ENCODE results near the gene PLS1. TPM values are rescaled to one million over a fixed set of nuclear protein-coding genes. Genes with fewer than 3 reads are reported as not detected.

Gene PLS1
- total RNA-seq, 1 donor from 2014 or later, result 15.7 TPM

- no peak overlapping the region for H3K4me3 Mint-ChIP-seq (ENCODE audit: low read depth)
- H3K4me1 Mint-ChIP-seq (ENCODE audit: low read depth), result no peaks in the 10 kb centered on the region
- no peak for DNase-seq (ENCODE audit: low spot score, unreplicated experiment)
- H3K27me3 Mint-ChIP-seq, result no peaks in the 10 kb centered on the region
- TF ChIP-seq CTCF (IDR thresholded peaks at IDR 0.05; ENCODE audit: unreplicated experiment), result no peak
- no peak overlapping the region for H3K27ac Mint-ChIP-seq
- H3K9me3 Mint-ChIP-seq (ENCODE audit: low read depth), result no peaks in the 10 kb centered on the region
- H3K36me3 Mint-ChIP-seq (ENCODE audit: insufficient read depth), result peaks cover 1% of the 10 kb centered on the region
Measured at GRCh38 chr3:142638291-142638690, 42.1 kb downstream of the PLS1 start.

DNA sequence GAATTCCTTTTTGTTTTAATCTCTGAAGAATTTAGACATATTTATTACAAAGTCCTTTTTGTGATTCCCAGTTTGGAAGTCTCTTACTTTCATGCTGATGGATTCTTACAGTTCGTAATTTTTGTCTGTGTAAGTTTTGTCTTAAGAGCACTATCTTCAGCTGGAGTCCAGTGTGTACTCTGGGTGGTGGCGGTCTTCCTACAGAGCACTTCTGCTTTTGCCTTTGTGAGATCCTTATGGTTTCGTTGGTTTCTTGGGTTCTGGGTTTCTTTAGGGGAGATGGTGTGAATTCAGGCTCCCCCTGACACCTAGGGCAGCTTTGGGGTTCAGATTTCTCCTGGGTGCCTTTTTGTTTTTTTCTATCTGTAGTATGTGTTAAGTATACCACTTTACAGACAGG is 45.3 kb downstream of the PLS1 start:
- no peak for TF ChIP-seq CTCF (IDR thresholded peaks at IDR 0.05; ENCODE audit: unreplicated experiment)
- no peaks in the 10 kb centered on the region for H3K36me3 Mint-ChIP-seq (ENCODE audit: insufficient read depth)
- no peaks in the 10 kb centered on the region for H3K4me1 Mint-ChIP-seq (ENCODE audit: low read depth)
- DNase-seq (ENCODE audit: low spot score, unreplicated experiment), result no peak
- no peak overlapping the region for H3K4me3 Mint-ChIP-seq (ENCODE audit: low read depth)
- no peaks in the 10 kb centered on the region for H3K27me3 Mint-ChIP-seq
- no peak overlapping the region for H3K27ac Mint-ChIP-seq
- no peaks in the 10 kb centered on the region for H3K9me3 Mint-ChIP-seq (ENCODE audit: low read depth)

GRCh38 chr3:142642956-142643355 is 46.8 kb downstream of the PLS1 start:
- Mint-ChIP-seq H3K9me3 (ENCODE audit: low read depth) (no peaks in the 10 kb centered on the region), H3K27me3 (no peaks in the 10 kb centered on the region), H3K27ac (no peak overlapping the region), H3K4me1 (ENCODE audit: low read depth) (no peaks in the 10 kb centered on the region), H3K4me3 (ENCODE audit: low read depth) (no peak overlapping the region), H3K36me3 (ENCODE audit: insufficient read depth) (no peaks in the 10 kb centered on the region)
- TF ChIP-seq CTCF (IDR thresholded peaks at IDR 0.05; ENCODE audit: unreplicated experiment), result no peak
- no peak for DNase-seq (ENCODE audit: low spot score, unreplicated experiment)

DNA sequence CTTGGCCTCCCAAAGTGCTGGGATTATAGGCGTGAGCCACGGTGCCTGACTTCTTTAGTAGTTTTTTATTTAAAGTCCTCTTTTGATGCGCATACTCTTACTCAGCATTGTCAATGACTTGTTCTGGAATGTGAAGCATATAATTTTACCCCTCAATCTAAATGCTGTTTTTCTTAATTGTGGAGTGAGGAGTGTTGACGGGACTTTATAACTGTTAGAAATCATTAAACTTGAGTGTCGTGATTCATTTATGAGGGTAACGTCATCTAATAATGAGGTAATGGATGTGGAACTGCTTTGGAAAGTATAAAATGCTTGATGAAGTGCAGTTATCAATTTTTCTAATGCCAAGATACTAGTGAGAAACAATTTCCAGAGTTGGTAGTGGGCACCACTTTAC is 48.3 kb downstream of the PLS1 start:
- Mint-ChIP-seq H3K36me3 (ENCODE audit: insufficient read depth) (no peaks in the 10 kb centered on the region), H3K4me3 (ENCODE audit: low read depth) (no peak overlapping the region), H3K27me3 (no peaks in the 10 kb centered on the region), H3K27ac (no peak overlapping the region), H3K9me3 (ENCODE audit: low read depth) (no peaks in the 10 kb centered on the region), H3K4me1 (ENCODE audit: low read depth) (no peaks in the 10 kb centered on the region)
- TF ChIP-seq CTCF (IDR thresholded peaks at IDR 0.05; ENCODE audit: unreplicated experiment), result no peak
- no peak for DNase-seq (ENCODE audit: low spot score, unreplicated experiment)

GRCh38 chr3:142645236-142645793 is 49.1 kb downstream of the PLS1 start:
- Mint-ChIP-seq H3K4me3 (ENCODE audit: low read depth) (no peak overlapping the region), H3K27me3 (no peaks in the 10 kb centered on the region), H3K27ac (no peak overlapping the region), H3K4me1 (ENCODE audit: low read depth) (no peaks in the 10 kb centered on the region), H3K9me3 (ENCODE audit: low read depth) (no peaks in the 10 kb centered on the region), H3K36me3 (ENCODE audit: insufficient read depth) (no peaks in the 10 kb centered on the region)
- DNase-seq (ENCODE audit: low spot score, unreplicated experiment), result no peak
- TF ChIP-seq CTCF (IDR thresholded peaks at IDR 0.05; ENCODE audit: unreplicated experiment), result no peak

All from progenitor cell of endocrine pancreas (in vitro differentiated cells).